K562 (cell line): ENCODE measurements around the gene SUSD5.

Experiments used
- CTCF ChIP-seq, 3 experiments: IDR thresholded peaks in 2 of 3; conservative IDR thresholded peaks in 1 of 3; 2 replicates each; pipeline ENCODE4 v1.5.1; 2011 to 2012; ENCODE audit warnings: low read length in 3 of 3, mild to moderate bottlenecking in 3 of 3, control low read depth in 2 of 3, improper control_type of control experiment in 1 of 3, inconsistent platforms in 1 of 3, low read depth in 1 of 3, mixed read lengths in 1 of 3, moderate library complexity in 1 of 3; ENCODE audit not compliant: insufficient read depth in 2 of 3
- MAFK ChIP-seq: IDR thresholded peaks from 2 replicates; pipeline ENCODE4 v1.6.1; 2011; ENCODE audit warnings: low read length, improper control_type of control experiment
- MNT ChIP-seq, 2 experiments: fragments of 450-650 bp; conservative IDR thresholded peaks; 2 replicates each; pipeline ENCODE4 v1.6.1; 2017; ENCODE audit warnings: mild to moderate bottlenecking in 2 of 2, moderate library complexity in 2 of 2
- MTA3 ChIP-seq: fragments of 450-650 bp; formaldehyde crosslinking; IDR thresholded peaks from 2 replicates; pipeline ENCODE4 v1.6.1; 2017; ENCODE audit warnings: mild to moderate bottlenecking, borderline replicate concordance
- NFIC ChIP-seq: fragments of 450-650 bp; IDR thresholded peaks from 2 replicates; pipeline ENCODE4 v1.6.1; 2017; ENCODE audit warnings: mild to moderate bottlenecking, inconsistent platforms
- ZFP36 ChIP-seq: fragments of 150-350 bp; IDR thresholded peaks from 2 replicates; pipeline ENCODE4 v1.6.1; 2018; ENCODE audit warnings: low read length, low read depth; ENCODE audit not compliant: partially characterized antibody
- ZNF324 ChIP-seq: fragments of 250-450 bp; sonication (Bioruptor Pico); IDR thresholded peaks from 2 replicates; pipeline ENCODE4 v1.4.0; 2020; ENCODE audit warnings: mild to moderate bottlenecking
- ZNF444 ChIP-seq: fragments of 250-450 bp; sonication (Bioruptor Pico); IDR thresholded peaks from 2 replicates; pipeline ENCODE4 v1.4.0; 2020; ENCODE audit warnings: mild to moderate bottlenecking, moderate library complexity

GRCh38 chr3:33155301-33155700 is 63.3 kb downstream of the SUSD5 start:
- TF ChIP-seq CTCF (IDR thresholded peaks at IDR 0.05 in 2 of 3, conservative IDR thresholded peaks at IDR 0.05 in 1 of 3; ENCODE audit: insufficient read depth in 2 of 3, low read depth in 1 of 3, low read length in 3 of 3) (no peak), ZNF444 (no peak), MNT (conservative IDR thresholded peaks at IDR 0.05) (no peak), ZNF324 (CRISPR knock-in tag) (no peak), MAFK (no peak), NFIC (no peak), ZFP36 (no peak), MTA3 (no peak)
